HG03097 (cell line): ENCODE results near the gene RUNX1.

Source experiments
- ATAC-seq: cut with Tn5 transposase; IDR thresholded peaks from one replicate; pipeline ENCODE4 v1.9.1; 2021; ENCODE audit not compliant: unreplicated experiment, low FRiP score

RUNX1 gene

DNA sequence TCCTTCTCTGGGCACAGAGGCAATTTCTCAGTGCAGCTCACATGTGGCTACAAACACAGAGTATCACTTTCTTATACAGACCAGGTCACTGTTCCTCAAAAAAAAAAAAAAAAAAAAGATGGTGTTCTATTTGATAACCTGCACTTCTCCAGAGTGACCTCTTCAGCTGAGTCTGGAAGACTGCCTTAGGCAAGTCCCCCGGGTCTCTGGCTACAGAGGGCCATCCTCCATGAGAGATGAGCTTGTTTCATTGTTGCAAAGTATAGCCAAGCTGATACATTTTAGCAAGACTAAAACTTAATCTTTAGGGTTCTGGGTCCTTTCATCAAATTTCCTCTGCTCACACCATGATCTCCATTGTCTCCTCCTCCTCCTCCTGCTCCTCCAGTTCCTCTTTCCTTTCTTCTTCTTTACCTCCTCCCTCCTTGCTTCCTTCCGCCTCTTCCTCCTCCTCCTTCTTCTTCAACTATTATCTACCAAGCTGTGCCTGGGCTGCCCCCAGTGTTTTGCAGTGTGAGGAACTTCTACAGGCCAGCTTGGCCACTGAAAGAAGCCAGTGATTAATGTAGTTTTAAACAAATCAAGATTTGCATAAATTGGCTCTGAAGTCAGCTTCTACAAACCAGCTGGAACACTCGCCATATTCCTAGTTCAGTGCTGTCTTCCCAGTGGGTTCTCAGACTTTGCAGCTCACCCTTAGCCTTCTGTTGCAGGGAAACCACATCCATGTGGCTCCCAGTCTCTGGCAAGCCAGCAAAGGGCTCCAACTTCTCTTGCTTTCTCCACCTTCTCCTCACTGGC is 139.4 kb downstream of the RUNX1 start:
- ATAC-seq: no peak

DNA sequence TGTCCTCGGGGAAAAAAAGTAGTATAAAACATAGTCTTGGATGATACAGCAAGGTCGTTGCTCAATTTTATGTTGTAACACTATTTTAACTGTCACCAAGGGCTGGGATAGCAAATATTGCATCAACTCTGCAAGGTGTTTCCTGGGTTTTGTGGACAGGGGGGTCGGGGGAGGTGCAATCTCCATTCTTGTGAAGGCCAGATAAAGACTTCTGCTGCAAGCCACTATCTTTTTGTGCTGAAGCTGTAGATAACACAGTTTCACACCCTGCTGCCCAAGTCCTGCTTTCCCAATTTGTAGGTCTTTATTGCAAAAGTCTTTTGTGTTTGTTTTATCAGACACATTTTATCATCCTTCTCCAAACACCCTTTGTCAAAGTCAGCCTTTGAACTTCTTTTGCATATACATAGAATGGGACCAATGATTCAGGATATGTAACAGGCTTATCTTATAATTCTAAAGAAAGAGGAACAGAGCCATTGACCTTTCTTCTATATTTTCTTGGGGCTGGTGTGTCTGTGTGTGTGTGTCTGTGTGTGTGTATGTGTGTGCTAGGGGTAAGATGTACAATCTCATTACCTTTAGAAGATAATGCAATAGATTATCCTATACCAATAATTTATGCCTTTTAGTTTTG is 140.6 kb downstream of the RUNX1 start:
- ATAC-seq: no peak

DNA sequence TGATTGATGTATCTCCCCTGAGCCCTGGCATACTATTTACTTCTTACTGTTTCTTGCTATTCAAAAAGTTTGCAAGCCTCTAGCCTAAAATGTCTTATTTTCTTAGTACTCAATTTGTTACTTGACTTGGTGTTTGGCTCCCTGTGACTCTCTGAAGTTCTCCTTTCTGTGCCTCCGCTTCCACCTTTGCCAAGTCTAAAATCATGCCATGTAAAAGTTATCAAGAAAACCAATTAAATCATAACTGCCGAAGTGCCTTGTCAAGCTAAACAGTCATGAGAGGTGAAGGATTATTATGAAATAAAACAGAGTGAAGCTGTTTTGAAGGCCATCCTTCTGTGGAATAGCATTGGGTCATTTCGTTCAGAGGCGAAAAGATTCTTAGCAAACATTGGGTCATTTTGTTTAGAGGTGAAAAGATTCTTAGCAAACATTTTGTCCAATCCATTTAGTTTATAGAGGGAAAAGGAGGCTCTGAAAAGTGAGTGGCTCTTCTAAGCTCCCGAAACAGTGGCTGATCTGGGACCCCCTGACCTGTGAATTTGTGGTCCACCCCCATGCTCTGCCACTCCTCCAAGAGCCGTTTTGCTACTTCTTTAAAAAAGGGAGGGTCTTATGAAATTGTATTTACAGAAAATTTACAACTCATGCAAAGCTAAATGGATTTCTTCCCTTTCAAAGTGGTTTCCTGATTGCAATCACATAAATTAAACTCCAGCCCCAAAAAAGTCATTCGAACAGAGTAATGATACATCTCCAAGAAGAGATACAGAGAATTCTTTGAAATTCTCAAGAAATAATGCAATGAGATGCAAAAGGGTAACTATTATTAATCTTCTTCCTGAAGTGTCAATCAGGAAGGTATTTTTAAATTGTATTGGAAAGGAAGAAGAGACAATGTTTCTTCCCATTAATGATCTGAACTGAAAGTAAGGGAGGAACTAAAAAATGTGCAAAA is 141.4 kb downstream of the RUNX1 start:
- no peak for ATAC-seq

DNA sequence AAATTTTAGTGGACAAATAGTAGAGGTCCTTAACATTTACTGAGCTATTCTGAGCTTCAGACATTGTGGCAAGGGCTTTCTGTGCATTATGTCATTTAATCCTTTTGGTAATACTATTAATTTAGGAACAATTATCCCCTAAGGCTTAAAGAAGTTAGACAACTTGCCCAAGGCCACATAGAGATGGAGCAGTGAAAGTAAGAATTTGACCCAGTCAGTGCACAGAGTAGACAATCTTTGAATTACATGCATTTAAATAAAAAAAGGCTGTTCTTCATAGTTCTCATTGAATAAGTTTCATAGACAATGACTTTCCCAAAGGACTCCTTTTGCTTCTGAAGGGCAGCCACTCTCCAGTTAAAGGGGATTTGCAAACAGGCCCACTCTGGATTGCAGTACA is 142.7 kb downstream of the RUNX1 start:
- no peak for ATAC-seq

DNA sequence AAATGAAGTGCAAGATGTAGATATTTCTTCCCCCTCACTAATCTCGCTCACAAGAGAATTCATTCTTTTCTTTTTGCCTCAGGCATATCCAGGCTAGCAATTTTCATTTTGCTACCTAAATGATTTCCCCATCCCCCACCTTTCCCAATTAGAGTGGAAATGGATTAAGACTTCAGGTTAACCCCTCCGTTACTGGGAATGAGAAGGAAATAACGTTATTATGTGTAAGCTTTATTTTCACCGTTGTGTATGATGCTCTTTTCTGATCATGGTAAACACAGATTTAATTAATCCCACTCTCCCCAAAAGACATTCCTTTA is 143.9 kb downstream of the RUNX1 start:
- ATAC-seq: no peak

DNA sequence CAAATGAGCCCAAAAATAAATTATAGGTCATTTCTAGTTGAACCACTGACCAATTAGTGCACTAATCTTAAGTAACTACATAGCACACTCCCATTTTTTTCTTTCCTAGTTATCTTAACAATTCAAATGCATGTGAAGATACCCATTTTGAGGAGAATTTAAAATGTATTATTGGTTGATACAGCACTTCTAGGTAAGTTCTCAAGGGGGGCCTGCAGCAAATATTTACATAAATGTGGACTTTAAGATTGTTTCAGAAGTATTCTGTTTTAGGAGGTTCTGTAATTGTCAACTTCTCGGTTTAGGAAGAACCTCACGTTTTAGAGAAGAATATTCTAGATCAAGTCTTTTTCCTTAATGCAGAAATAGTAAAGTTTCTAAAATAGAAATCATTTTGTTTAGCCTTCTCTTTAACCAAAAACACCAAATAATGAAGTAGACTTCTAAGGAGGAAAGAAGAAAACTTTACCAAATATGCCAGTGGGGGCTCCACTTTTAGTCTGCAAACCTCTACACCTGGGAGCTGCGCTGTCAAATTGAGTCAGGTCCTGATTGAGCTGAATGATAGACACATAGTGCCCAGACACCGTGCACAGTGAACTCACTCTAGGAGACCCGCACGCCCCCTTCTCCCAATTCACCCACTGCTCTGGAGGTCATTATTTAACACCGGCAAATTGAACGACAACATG is 144.4 kb downstream of the RUNX1 start:
- no peak for ATAC-seq

DNA sequence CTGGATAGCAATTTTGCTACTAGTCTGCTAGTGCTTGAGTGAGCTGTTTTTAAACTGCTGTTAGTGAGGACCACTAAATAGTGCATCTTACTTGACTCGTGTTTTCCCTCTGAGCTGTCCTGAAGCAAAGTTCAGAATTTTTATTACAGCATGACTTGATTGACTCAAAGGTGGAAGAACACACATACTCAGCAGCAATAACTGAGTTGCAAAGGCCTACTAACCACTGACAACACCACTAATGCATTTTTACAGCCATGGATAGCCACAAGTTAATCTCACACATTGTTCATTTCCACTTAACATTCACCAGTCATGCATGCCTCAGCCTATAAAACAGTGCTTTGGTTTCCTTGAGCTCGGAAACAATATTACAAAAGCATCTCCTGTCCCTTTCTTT is 148.7 kb downstream of the RUNX1 start:
- ATAC-seq: no peak

DNA sequence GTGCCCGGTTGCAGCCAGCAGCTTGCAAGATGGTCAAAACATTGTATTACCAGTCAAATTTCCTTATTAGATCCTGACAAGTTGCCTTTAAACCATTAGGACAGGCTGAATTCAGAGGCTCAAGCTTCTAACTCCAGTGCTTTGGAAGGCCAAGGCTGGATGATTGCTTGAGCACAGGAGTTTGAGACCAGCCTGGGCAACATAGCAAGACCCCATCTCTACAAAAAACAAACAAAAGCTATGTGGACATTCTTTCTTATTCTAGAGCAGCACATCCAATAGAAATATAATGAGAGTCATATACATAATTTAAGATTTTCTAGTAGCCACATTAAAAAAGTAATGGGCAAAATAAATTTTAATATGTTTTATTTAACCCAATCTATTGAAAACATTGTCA is 149.3 kb downstream of the RUNX1 start:
- ATAC-seq: no peak

DNA sequence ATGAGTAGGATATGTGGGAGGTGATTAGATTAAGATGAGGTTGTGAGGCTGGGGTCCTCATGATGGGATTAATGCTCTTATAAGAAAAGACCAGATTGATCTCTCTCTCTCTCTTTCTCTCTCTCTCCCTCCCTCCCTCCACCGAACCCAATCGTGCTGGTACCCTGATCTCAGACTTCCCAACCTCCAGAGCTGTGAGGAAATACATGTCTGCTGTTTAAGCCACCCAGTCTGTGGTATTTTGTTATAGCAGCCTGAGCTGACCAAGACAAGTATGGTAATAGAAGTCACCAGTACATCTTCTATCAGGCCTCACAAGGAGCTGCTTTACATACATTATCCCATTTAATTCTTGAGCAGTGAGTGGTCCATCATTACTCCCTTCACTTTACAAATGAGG is 149.8 kb downstream of the RUNX1 start:
- no peak for ATAC-seq

DNA sequence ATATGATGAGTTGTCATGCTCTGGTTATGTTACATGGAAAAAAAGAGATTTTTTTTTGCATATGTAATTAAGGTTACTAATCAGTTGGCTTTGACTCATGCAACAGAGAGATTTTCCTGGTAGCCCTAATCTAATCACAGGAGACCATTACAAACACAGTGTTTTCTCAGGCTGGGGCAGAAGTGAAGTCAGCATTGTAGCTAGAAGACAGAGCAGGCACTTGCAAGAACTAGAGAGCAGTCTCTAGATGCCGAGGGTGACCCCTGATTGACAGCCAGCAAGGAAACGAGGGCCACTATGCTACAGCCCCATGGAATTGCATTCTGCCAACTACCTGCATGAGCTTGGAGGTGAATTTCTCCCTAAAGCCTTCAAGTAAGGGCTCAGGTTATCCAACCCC is 151.3 kb downstream of the RUNX1 start:
- no peak for ATAC-seq

DNA sequence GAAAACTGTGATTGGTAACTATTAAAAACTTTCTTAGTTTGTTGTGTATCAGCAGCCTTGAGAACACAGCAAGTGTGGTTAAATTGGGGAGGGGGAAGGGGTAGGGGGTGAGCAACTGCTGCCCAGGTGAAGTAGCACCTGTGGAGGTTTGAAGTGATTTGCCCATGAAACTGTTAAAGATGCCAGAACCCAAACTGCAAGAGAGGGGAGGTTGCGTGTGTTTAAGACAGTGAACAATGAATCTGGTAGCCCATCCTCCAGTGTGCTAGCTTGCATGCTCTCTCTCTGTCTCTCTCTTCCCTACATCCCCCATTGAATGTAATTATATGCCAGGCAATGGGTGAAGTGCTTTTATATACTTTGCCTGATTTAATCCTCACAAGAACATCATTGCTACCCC is 154.7 kb downstream of the RUNX1 start:
- no peak for ATAC-seq

DNA sequence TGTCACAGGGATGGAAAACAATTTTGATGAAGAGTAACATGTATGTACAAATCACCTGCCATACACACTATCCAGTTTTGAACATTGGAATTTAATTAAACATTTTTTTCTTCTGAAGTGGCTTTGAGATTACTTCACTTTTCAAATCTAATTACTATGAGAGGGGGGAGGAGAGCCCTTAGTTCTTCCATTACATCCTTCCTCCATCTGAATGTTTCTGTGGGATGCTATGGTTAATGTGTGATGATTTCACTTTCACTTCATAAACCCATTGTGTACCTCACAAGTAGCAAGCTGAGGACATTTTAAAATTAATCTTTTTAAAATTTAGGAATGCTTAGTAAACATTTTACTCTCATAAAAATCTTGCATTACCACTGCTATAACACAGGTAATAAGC is 156.9 kb downstream of the RUNX1 start:
- ATAC-seq: no peak

DNA sequence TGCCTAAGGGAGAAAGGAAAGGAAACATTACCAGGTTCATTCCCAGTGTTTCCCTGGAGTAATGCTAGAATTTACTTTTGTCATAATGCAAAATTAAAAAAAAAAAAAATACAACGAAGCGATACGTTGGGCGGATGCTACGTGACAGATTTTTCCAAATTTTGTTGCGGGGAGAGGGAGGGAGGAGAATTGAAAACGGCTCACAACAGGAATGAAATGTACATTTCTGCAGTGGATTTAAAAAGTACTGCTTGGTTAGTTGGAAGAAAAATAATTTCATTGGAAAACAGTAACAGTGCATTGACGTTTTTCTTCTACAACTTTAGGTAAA is 157.5 kb downstream of the RUNX1 start:
- no peak for ATAC-seq

DNA sequence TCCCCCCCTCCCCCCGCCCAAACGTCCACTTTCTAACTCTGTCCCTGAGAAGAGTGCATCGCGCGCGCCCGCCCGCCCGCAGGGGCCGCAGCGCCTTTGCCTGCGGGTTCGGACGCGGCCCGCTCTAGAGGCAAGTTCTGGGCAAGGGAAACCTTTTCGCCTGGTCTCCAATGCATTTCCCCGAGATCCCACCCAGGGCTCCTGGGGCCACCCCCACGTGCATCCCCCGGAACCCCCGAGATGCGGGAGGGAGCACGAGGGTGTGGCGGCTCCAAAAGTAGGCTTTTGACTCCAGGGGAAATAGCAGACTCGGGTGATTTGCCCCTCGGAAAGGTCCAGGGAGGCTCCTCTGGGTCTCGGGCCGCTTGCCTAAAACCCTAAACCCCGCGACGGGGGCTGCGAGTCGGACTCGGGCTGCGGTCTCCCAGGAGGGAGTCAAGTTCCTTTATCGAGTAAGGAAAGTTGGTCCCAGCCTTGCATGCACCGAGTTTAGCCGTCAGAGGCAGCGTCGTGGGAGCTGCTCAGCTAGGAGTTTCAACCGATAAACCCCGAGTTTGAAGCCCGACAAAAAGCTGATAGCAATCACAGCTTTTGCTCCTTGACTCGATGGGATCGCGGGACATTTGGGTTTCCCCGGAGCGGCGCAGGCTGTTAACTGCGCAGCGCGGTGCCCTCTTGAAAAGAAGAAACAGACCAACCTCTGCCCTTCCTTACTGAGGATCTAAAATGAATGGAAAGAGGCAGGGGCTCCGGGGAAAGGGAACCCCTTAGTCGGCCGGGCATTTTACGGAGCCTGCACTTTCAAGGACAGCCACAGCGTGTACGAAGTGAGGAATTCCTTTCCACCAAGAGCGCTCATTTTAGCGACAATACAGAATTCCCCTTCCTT is 158.1 kb downstream of the RUNX1 start:
- ATAC-seq: no peak

DNA sequence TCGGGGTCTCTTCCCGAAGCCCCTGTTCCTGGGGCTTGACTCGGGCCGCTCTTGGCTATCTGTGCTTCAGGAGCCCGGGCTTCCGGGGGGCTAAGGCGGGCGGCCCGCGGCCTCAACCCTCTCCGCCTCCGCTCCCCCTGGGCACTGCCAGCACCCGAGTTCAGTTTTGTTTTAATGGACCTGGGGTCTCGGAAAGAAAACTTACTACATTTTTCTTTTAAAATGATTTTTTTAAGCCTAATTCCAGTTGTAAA is 158.7 kb downstream of the RUNX1 start:
- no peak for ATAC-seq

DNA sequence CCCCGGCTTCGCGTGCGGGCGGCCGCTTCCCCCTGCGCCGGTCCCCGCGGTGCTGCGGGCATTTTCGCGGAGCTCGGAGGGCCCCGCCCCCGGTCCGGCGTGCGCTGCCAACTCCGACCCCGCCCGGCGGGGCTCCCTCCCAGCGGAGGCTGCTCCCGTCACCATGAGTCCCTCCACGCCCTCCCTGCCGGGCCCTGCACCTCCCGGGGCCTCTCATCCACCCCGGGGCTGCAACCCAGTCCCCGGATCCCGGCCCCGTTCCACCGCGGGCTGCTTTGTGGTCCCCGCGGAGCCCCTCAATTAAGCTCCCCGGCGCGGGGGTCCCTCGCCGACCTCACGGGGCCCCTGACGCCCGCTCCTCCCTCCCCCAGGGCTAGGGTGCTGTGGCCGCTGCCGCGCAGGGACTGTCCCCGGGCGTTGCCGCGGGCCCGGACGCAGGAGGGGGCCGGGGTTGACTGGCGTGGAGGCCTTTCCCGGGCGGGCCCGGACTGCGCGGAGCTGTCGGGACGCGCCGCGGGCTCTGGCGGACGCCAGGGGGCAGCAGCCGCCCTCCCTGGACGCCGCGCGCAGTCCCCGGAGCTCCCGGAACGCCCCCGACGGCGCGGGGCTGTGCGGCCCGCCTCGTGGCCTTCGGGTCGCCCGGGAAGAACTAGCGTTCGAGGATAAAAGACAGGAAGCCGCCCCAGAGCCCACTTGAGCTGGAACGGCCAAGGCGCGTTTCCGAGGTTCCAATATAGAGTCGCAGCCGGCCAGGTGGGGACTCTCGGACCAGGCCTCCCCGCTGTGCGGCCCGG is 159.2 kb downstream of the RUNX1 start:
- peak; percentile 51 for ATAC-seq

DNA sequence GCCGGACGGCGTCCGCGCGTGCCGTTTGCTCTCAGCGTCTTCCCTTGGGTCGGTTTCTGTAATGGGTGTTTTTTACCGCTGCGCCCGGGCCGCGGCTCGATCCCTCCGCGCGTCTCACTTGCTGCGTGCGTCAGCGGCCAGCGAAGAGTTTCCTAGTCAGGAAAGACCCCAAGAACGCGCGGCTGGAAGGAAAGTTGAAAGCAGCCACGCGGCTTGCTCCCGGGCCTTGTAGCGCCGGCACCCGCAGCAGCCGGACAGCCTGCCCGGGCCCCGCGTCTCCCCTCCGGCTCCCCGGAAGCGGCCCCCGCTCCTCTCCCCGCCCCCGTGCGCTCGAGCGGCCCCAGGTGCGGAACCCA is 159.8 kb downstream of the RUNX1 start:
- ATAC-seq: peak; percentile 3

DNA sequence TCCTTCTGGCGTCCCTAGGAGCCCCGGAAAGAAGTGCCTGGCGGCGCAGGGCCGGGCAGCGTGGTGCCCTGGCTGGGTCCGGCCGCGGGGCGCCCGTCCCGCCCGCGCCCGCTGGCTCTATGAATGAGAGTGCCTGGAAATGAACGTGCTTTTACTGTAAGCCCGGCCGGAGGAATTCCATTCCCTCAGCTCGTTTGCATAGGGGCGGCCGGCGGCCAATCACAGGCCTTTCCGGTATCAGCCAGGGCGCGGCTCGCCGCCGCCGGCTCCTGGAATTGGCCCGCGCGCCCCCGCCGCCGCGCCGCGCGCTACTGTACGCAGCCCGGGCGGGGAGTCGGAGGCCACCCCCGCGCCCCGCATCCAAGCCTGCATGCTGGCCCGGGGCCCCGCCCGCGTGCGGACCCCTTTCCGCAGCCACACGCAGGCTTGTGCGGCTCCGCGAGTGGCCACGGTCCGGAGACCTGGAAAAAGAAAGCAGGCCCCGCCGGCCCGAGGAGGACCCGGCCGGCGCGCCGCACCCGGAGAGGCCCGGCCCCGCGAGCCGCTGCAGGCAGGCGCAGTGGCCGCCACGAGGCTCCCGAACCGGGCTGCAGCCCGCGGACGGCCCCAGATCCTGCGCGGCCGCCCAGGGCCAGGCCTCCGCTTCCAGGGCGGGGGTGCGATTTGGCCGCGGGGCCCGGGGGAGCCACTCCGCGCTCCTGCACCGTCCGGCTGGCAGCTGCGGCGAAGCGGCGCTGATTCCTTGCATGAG is 160.4 kb downstream of the RUNX1 start:
- peak; percentile 42 for ATAC-seq
